ENCODE measurements around the gene HLCS. TPM values are rescaled to one million over a fixed set of nuclear protein-coding genes. Genes with fewer than 3 reads are reported as not detected.

HLCS gene
- total and polyA plus RNA-seq, 2 donors from 2014 or later = 4.5 to 29.6 TPM

- Histone ChIP-seq H3K36me3 (ENCODE audit: control insufficient read depth in 2 of 3, insufficient read depth in 3 of 3, low read length in 3 of 3) (no peaks in the 10 kb centered on the region), H3K27ac (ENCODE audit: low read depth in 2 of 2, low read length in 2 of 2) (no peak overlapping the region), H3K9me3 (ENCODE audit: control insufficient read depth in 2 of 3, insufficient read depth in 1 of 3, low read length in 3 of 3) (no peaks in the 10 kb centered on the region), H3K9ac (ENCODE audit: low read length in 3 of 3) (no peak overlapping the region), H3K4me3 (ENCODE audit: low read length in 3 of 3) (no peak overlapping the region), H3K4me1 (ENCODE audit: control insufficient read depth in 2 of 3, insufficient read depth in 2 of 3, low read depth in 1 of 3, low read length in 3 of 3) (peaks cover 0 to 6% (median 0%) of the 10 kb centered on the region in 3 donors), H3K27me3 (ENCODE audit: control insufficient read depth, insufficient read depth, low read length) (no peaks in the 10 kb centered on the region)
- DNase-seq (no peak), FAIRE-seq (no peak)
- intact Hi-C loops (cut with DNase I) = no loop called here
- TF ChIP-seq, protein P1, sequence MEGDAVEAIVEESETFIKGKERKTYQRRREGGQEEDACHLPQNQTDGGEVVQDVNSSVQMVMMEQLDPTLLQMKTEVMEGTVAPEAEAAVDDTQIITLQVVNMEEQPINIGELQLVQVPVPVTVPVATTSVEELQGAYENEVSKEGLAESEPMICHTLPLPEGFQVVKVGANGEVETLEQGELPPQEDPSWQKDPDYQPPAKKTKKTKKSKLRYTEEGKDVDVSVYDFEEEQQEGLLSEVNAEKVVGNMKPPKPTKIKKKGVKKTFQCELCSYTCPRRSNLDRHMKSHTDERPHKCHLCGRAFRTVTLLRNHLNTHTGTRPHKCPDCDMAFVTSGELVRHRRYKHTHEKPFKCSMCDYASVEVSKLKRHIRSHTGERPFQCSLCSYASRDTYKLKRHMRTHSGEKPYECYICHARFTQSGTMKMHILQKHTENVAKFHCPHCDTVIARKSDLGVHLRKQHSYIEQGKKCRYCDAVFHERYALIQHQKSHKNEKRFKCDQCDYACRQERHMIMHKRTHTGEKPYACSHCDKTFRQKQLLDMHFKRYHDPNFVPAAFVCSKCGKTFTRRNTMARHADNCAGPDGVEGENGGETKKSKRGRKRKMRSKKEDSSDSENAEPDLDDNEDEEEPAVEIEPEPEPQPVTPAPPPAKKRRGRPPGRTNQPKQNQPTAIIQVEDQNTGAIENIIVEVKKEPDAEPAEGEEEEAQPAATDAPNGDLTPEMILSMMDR (IDR thresholded peaks at IDR 0.05; ENCODE audit: borderline replicate concordance, extremely low read depth, insufficient read depth) = no peak
These were observed 108.0 kb downstream of the HLCS start for GRCh38 chr21:36858320-36858957.

GRCh38 chr21:36856643-36857042, 109.8 kb downstream of the HLCS start:
- no peak overlapping the region for H3K9ac ChIP-seq (ENCODE audit: low read length in 3 of 3)
- intact Hi-C loops (cut with DNase I) = no loop called here
- H3K36me3 ChIP-seq (ENCODE audit: control insufficient read depth in 2 of 3, insufficient read depth in 3 of 3, low read length in 3 of 3) = no peaks in the 10 kb centered on the region
- H3K9me3 ChIP-seq (ENCODE audit: control insufficient read depth in 2 of 3, insufficient read depth in 1 of 3, low read length in 3 of 3) = no peaks in the 10 kb centered on the region
- no peak for FAIRE-seq
- no peak overlapping the region for H3K4me3 ChIP-seq (ENCODE audit: low read length in 3 of 3)
- peaks cover 0 to 6% (median 0%) of the 10 kb centered on the region in 3 donors for H3K4me1 ChIP-seq (ENCODE audit: control insufficient read depth in 2 of 3, insufficient read depth in 2 of 3, low read depth in 1 of 3, low read length in 3 of 3)
- TF ChIP-seq, protein P1 (IDR thresholded peaks at IDR 0.05; ENCODE audit: borderline replicate concordance, extremely low read depth, insufficient read depth) = no peak
- H3K27me3 ChIP-seq (ENCODE audit: control insufficient read depth, insufficient read depth, low read length) = no peaks in the 10 kb centered on the region
- H3K27ac ChIP-seq (ENCODE audit: low read depth in 2 of 2, low read length in 2 of 2) = no peak overlapping the region
- DNase-seq = no peak

DNA sequence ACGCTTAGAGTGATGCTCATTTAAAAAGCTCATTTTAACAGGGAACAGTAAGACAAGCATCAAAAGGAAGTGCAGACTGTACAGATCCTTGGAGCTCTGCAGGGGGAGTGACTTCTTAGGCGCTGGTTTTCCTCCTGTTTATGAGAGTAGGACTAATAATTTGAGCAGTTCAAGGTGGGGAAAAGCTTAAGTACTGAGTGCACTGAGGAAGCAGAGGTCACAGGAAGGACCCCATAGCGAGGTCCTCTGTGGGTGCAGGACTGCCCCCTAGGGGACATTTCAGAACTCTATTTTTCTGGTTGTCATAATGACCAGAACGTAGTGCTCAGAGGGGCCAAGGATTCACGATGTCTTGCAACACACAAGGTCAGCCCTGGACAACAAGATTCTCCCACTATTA, 112.1 kb downstream of the HLCS start:
- peak in 4 of 5 donors; percentile 60 to 77 (median 68) for DNase-seq
- no peak for FAIRE-seq

More for the DNA sequence above, 112.1 kb downstream of the HLCS start:
- TF ChIP-seq, protein P1 (IDR thresholded peaks at IDR 0.05; ENCODE audit: borderline replicate concordance, extremely low read depth, insufficient read depth) = peak; percentile 43
- H3K4me3 ChIP-seq (ENCODE audit: low read length in 3 of 3) = no peak overlapping the region
- H3K27me3 ChIP-seq (ENCODE audit: control insufficient read depth, insufficient read depth, low read length) = no peaks in the 10 kb centered on the region
- no peaks in the 10 kb centered on the region for H3K36me3 ChIP-seq (ENCODE audit: control insufficient read depth in 2 of 3, insufficient read depth in 3 of 3, low read length in 3 of 3)
- H3K9me3 ChIP-seq (ENCODE audit: control insufficient read depth in 2 of 3, insufficient read depth in 1 of 3, low read length in 3 of 3) = no peaks in the 10 kb centered on the region
- no peak overlapping the region for H3K9ac ChIP-seq (ENCODE audit: low read length in 3 of 3)
- H3K27ac ChIP-seq (ENCODE audit: low read depth in 2 of 2, low read length in 2 of 2) = no peak overlapping the region
- no peaks in the 10 kb centered on the region for H3K4me1 ChIP-seq (ENCODE audit: control insufficient read depth in 2 of 3, insufficient read depth in 2 of 3, low read depth in 1 of 3, low read length in 3 of 3)
- intact Hi-C loops (cut with DNase I) = no loop called here
